HG03521 (cell line): ENCODE measurements around the gene KCTD2.

ENCODE experiments used
- ATAC-seq: cut with Tn5 transposase; IDR thresholded peaks from one replicate; pipeline ENCODE4 v1.9.1; 2021; ENCODE audit warnings: mild to moderate bottlenecking, moderate library complexity; ENCODE audit not compliant: unreplicated experiment

Gene KCTD2

GRCh38 chr17:75094871-75095399 is 47.9 kb downstream of the KCTD2 start:
- no peak for ATAC-seq

- no peak for ATAC-seq
Observed at GRCh38 chr17:75096082-75096625, 49.1 kb downstream of the KCTD2 start.

GRCh38 chr17:75097865-75098264 is 50.8 kb downstream of the KCTD2 start:
- ATAC-seq, result no peak

- no peak for ATAC-seq
Observed at GRCh38 chr17:75098861-75099260, 51.8 kb downstream of the KCTD2 start.

- no peak for ATAC-seq
Observed at GRCh38 chr17:75099881-75100595, 53.0 kb downstream of the KCTD2 start.

- no peak for ATAC-seq
Observed at GRCh38 chr17:75102385-75102821, 55.4 kb downstream of the KCTD2 start.

- no peak for ATAC-seq
Observed at GRCh38 chr17:75103601-75104554, 56.9 kb downstream of the KCTD2 start.

- no peak for ATAC-seq
Observed at GRCh38 chr17:75105126-75106080, 58.4 kb downstream of the KCTD2 start.

- ATAC-seq, result no peak
Observed at GRCh38 chr17:75108193-75108592, 61.2 kb downstream of the KCTD2 start.

GRCh38 chr17:75109046-75109406 is 62.0 kb downstream of the KCTD2 start:
- ATAC-seq, result no peak

- peak; percentile 65 for ATAC-seq
Observed at GRCh38 chr17:75109407-75110233, 62.6 kb downstream of the KCTD2 start, which contains the start of gene ARMC7. Gene ARMC7 (plus strand): TSS chr17:75109969. CDS start chr17:75110289, 320 bp downstream.

GRCh38 chr17:75110234-75110937 is 63.4 kb downstream of the KCTD2 start:
- ATAC-seq, result no peak

GRCh38 chr17:75111777-75112335 is 64.8 kb downstream of the KCTD2 start:
- ATAC-seq, result no peak

- peak; percentile 32 for ATAC-seq
Observed at GRCh38 chr17:75113798-75114551, 67.0 kb downstream of the KCTD2 start.

GRCh38 chr17:75114552-75115314 is 67.7 kb downstream of the KCTD2 start:
- no peak for ATAC-seq
